ENCODE results near the gene CISTR.

The CISTR gene

GRCh38 chr12:53733807-53734200, 18.0 kb downstream of the CISTR start:
- Histone ChIP-seq H3K27ac (ENCODE audit: poor library complexity, severe bottlenecking) (no peak overlapping the region), H3K4me1 (ENCODE audit: insufficient read depth, poor library complexity, severe bottlenecking) (no peaks in the 10 kb centered on the region), H3K4me3 (ENCODE audit: severe bottlenecking) (no peak overlapping the region), H3K9me3 (ENCODE audit: severe bottlenecking) (no peaks in the 10 kb centered on the region), H3K36me3 (ENCODE audit: low read depth) (no peaks in the 10 kb centered on the region), H3K27me3 (ENCODE audit: insufficient read depth, poor library complexity, severe bottlenecking) (peaks cover 4% of the 10 kb centered on the region)
- DNase-seq (ENCODE audit: low spot score) (no peak), ATAC-seq (ENCODE audit: low read depth) (no peak)
- TF ChIP-seq CTCF (IDR thresholded peaks at IDR 0.05; ENCODE audit: poor library complexity, severe bottlenecking), result no peak

GRCh38 chr12:53733051-53733806, 18.6 kb downstream of the CISTR start:
- no peaks in the 10 kb centered on the region for H3K27me3 ChIP-seq (ENCODE audit: insufficient read depth, poor library complexity, severe bottlenecking)
- no peaks in the 10 kb centered on the region for H3K4me1 ChIP-seq (ENCODE audit: insufficient read depth, poor library complexity, severe bottlenecking)
- no peak overlapping the region for H3K4me3 ChIP-seq (ENCODE audit: severe bottlenecking)
- DNase-seq (ENCODE audit: low spot score) (no peak), ATAC-seq (ENCODE audit: low read depth) (no peak)
- no peak for TF ChIP-seq CTCF (IDR thresholded peaks at IDR 0.05; ENCODE audit: poor library complexity, severe bottlenecking)
- H3K36me3 ChIP-seq (ENCODE audit: low read depth), result no peaks in the 10 kb centered on the region
- no peaks in the 10 kb centered on the region for H3K9me3 ChIP-seq (ENCODE audit: severe bottlenecking)
- H3K27ac ChIP-seq (ENCODE audit: poor library complexity, severe bottlenecking), result no peak overlapping the region

- no peak for ATAC-seq (ENCODE audit: low read depth)
- no peaks in the 10 kb centered on the region for H3K27me3 ChIP-seq (ENCODE audit: insufficient read depth, poor library complexity, severe bottlenecking)
These were observed 22.1 kb downstream of the CISTR start for GRCh38 chr12:53729644-53730043.

GRCh38 chr12:53728206-53728605, 23.6 kb downstream of the CISTR start:
- Histone ChIP-seq H3K9me3 (ENCODE audit: severe bottlenecking) (no peaks in the 10 kb centered on the region), H3K36me3 (ENCODE audit: low read depth) (0 out of 2 replicates have a peak, but pooled peaks cover 5% of the 10 kb centered on the region), H3K27ac (ENCODE audit: poor library complexity, severe bottlenecking) (no peak overlapping the region), H3K27me3 (ENCODE audit: insufficient read depth, poor library complexity, severe bottlenecking) (no peaks in the 10 kb centered on the region), H3K4me3 (ENCODE audit: severe bottlenecking) (no peak overlapping the region), H3K4me1 (ENCODE audit: insufficient read depth, poor library complexity, severe bottlenecking) (peaks cover 8% of the 10 kb centered on the region)
- TF ChIP-seq CTCF (IDR thresholded peaks at IDR 0.05; ENCODE audit: poor library complexity, severe bottlenecking), result no peak
- DNase-seq (ENCODE audit: low spot score) (no peak), ATAC-seq (ENCODE audit: low read depth) (no peak)

More at GRCh38 chr12:53729644-53730043, 22.1 kb downstream of the CISTR start:
- no peak for TF ChIP-seq CTCF (IDR thresholded peaks at IDR 0.05; ENCODE audit: poor library complexity, severe bottlenecking)
- H3K4me3 ChIP-seq (ENCODE audit: severe bottlenecking), result no peak overlapping the region
- H3K9me3 ChIP-seq (ENCODE audit: severe bottlenecking), result no peaks in the 10 kb centered on the region
- 0 out of 2 replicates have a peak, but pooled peaks cover 3% of the 10 kb centered on the region for H3K36me3 ChIP-seq (ENCODE audit: low read depth)
- no peak overlapping the region for H3K27ac ChIP-seq (ENCODE audit: poor library complexity, severe bottlenecking)
- DNase-seq (ENCODE audit: low spot score), result no peak
- H3K4me1 ChIP-seq (ENCODE audit: insufficient read depth, poor library complexity, severe bottlenecking), result peaks cover 8% of the 10 kb centered on the region
